ENCODE data around the gene SNX33.
"Not testable (repeated sequence)": the region's sequence is repeated elsewhere in the genome, so short reads cannot be mapped to it uniquely, and the experiment has no call there.

GRCh38 chr15:75678324-75678690 lies 30.6 kb downstream of the SNX33 start:
- not testable (repeated sequence) for TF ChIP-seq POLR2AphosphoS5, TAF1, POLR2A (IDR thresholded peaks at IDR 0.05; ENCODE audit: low read depth, low read length)

Measured in GM12891 (cell line).